ENCODE results near the gene FITM1.
A peak's percentile ranks its signal among the peaks of the same experiment; 100 is the strongest.

The FITM1 gene, protein sequence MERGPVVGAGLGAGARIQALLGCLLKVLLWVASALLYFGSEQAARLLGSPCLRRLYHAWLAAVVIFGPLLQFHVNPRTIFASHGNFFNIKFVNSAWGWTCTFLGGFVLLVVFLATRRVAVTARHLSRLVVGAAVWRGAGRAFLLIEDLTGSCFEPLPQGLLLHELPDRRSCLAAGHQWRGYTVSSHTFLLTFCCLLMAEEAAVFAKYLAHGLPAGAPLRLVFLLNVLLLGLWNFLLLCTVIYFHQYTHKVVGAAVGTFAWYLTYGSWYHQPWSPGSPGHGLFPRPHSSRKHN

DNA sequence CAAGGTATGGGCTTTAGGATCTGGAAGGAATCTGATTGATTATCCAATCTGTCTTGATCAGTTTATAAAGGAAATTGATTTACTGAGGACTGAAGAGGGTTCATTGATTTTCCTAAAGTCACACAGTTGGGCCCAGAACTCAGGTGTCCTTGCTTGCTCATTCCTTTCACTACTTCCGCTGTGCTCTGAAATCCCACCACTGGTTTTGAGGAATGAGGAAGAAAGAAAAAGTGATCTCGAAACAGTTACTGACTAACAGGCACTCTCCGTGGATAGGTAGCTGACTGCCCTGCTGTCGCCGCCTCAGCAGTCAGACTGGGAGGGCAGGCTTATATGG, at the start of gene FITM1:
TSS of gene FITM1 (plus strand) at position 280 of the 337 bp plus-strand sequence. CDS start 905 bp downstream, outside the sequence.
- no peak for DNase-seq

DNA sequence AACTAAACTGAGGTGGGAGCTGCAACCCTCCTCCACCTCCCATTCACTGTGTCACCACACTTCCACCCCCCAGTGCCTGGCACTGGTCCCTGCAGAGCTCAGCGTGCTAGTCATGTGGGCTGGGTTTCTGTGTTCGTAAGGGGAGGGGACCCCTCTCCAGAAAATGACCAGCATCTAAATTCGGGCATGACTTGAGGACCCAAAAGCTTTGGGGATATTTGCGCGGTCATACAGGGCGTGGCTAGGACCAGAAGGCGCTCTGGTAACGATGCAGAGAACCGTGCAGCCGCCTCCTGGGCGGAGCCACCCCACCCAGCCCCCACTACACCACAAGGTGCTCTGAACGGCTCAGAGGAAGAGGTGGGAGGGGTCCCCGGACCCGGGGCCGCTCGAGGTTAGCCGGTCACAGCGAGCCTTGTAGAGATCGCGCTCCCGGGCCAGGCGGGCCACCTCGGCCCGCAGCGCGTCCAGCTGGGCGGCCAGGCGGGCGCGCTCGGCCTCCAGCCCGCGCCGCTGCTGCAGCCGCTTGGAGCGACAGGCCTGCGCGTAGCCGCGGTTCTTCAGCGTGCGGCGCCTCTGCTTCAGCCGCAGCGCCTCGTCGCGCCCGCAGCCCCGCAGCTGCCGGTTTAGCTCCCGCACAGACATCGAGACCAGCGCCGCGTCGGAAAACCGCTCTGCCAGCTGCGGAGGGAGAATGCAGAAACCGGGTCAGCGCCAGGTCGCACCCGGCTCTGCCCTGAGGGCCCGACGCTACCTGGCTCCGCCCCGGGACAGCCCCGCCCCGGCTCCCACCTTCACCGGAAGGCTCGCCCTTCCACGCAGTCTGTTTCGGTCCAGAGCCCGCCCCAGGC, 49.3 kb upstream of the FITM1 start:
- peak; percentile 48 for DNase-seq

DNA sequence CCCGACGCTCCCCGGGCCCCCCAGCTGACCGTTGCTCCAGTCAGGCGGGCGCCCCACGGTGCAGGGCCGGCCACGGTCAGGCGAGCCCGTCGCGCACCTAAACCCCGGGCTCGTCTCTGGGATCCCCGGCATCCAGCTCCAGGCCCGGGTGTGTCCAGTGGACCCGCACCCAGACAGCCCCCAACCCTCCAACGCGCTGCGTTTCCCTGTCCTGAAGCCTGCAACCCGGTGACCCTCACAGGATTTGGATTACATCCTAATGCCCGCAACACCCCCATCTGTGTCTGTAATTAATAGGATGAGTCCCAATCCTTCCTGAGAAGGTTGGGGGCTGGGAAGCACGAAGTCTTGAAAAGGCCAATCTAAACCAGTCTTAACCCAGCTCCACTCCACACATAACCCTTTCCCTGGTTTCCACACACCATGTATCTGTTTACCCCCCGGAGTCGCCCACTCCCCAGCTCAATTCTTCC, 48.7 kb upstream of the FITM1 start:
- DNase-seq = no peak

DNA sequence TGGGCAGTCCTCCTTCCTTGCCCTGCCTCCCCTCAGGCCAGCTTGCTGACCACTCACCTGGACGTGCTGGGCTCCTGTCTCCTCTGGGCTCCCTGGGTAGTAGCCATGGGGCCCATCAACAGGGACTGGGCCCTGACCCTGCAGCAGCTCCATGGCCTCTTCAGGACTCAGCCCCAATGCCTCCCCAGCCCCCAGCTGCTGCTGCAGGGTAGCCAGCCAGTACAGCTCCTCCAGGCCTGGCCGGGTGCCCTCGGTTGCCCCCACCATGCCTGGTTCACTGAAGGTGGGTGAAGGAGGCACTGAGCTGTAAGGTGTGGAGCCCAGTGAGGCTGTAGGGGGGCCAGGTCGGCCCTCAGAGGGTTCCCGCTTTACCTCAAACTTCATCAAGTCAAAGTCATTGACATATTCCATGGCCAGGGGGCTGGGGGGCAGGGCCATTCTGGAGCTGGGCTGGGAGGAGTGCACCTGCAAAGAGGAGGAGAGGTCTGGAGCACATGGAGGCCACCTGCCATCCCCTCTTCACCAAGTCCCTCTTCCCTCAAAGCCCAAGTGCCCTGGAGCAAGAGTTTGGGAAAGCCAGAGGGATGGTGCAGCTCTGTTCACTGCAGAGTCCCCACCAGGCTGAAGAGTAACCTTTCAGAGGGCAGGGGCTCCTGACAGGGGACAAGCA, 47.9 kb upstream of the FITM1 start:
- DNase-seq = no peak

DNA sequence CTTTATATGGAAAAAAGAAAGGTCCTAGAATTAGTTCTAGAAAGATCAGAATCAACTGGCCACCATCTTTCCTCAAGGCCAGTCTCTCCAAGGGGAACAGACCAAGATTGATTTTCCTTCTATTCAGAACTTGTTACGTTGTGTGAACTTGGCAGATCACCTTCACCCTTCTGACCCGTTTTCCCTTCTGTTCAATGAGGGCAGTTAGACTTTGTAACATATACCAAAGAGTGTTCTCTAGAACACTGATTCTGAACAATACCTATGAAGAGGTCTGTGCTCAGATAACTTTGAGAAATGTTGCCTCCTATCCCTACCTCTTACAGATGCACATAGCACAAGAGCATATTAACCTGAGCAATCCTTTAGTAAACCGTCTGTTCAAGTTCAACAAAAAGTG, 47.0 kb upstream of the FITM1 start:
- DNase-seq = no peak

DNA sequence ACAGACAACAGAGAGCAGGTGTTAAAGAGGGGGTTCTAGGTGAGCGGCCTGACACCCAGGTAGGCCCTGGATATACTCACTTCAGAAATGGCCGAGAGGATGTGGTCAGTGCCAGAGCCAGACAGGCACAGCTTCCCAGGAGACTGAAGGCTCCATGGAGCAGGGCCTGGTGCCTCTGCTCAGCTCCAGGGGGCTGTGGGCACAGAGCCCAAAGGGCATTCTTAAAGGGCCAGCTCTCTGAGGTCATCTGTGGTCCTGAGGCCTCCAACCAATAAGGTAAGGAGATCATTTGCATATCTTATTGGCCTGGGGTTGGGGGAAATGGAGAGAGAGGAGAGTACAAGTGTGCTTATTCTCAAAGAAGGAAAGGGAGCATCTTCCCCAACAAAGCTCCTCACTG, 46.0 kb upstream of the FITM1 start:
- no peak for DNase-seq

DNA sequence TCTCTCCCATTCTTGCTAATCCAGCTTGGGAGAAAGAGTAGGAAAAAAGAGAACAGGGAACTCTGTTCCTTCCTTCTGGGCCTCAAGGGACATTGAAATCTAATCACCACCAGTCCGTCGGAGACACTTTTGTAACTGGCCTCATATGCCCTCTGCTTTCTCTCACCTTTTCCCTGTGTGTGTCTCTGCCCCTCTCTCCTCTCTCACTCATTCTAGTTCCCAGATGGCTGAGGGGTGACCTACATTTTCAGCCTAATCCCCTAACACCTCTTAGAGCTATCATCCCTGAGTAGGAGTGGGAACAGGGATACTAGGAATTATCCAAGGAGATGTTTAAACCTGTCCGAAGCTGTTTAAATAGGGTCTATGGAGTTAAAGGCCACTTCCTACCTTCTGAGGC, 45.2 kb upstream of the FITM1 start:
- DNase-seq = no peak

DNA sequence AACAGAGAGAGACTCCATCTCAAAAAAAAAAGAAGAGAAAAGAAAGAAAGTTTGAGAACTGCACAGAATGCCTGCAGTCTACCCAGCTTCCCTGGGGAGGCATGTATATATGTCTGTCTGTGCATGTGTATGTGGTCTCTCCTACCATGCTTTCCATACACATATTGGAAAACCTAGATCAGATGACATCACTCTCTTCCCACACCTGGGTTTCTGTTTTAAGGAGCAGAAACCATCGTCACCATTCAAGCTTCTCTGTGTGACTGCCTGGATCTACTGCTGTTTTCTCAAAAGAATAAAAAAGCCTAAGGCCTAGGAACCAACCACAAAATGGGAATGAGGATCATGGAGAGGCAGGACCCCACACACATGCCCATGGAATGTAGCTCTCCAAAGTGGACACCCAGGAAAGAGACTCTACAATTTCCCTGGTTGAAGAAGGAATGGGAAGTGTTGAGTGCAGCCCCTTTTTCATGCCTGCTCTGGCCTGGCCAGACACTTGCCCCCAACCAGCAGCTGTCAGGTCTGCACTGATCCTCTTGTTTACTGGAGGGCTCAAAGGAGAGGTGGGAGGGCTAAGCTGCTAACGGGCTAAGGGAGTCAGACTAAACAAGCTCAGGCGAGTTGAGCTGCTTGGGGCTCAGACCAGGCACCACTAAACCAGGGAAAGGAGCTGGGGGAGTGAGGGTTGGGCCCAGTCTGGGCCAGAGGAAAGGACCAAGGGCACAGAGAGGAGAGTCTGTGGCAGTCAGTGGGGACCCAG, 44.1 kb upstream of the FITM1 start:
- no peak for DNase-seq

DNA sequence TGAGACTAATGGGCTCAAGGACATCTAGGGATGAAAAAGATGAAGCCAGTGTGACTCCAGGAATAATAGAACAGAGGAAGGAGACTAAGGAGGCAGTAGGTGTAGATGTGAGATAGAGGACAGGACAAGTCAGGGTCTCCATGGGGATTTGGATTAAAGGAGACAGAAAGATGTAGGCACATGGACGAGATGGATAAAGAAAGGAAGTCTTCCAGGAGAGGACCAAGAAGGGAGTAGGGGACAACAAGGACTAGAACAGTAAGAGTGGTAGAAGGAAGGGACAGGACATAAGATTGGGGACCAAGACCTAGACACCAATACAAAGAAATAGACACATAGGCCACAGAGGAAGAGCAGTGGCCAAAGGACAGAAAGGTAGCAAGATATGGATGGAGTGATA, 43.5 kb upstream of the FITM1 start:
- DNase-seq = no peak

DNA sequence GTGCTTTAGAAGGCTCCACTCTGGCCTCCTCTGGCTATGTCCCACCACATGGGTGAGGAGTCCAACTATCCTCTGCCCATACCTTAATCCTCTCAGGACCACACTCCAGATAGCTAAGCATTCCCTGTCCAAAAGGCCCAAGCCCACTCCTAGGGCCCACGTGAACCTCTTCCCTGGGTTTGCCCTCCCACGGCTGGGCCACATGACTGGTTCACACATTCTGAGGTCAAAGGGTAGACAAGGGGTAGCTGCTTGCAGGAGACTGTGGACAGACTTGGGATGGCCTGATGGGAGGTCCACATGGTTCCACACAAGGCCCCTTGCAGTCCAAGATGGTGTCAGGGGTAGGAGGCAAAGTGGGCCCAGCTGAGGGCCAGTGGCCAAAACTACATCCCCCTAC, 42.4 kb upstream of the FITM1 start:
- no peak for DNase-seq

DNA sequence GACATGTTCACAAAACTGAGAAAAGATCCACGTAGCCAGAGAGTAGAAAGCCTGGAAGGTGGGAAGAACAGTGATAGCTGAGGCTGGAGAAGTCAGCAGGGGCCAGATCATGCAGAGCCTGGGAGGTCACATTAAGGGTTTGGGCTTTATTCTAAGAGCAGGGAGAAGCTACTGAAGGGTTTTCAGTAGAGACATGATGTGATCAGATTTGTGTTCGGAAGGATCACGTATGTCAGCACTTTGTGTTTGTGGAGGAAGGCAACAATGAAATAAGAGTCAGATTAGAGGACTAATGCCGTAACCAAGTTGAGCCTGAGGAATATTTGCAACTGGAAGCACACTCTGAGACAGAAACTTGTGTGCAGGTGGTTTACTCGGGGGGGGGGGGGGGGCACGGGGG, 40.6 kb upstream of the FITM1 start:
- DNase-seq = no peak

DNA sequence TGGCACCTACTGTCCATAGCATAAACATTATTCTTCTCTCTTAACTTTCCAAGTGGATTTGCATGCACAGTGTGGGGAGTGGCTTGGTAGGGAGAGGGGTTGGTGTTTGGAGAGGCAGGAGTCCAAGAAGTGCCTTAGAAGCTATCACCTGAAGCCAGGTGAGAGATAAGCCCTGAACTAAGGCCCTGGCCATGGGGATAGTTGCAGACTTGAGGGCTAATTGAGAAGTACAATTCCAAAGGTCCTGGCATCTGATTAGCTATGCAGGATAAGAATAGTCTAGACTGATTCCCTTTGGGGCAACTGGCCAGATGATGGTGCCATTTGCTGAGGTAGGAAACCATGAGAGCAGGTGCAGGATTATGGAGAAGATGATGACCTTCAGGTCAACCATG, 38.4 kb upstream of the FITM1 start:
- DNase-seq = no peak

DNA sequence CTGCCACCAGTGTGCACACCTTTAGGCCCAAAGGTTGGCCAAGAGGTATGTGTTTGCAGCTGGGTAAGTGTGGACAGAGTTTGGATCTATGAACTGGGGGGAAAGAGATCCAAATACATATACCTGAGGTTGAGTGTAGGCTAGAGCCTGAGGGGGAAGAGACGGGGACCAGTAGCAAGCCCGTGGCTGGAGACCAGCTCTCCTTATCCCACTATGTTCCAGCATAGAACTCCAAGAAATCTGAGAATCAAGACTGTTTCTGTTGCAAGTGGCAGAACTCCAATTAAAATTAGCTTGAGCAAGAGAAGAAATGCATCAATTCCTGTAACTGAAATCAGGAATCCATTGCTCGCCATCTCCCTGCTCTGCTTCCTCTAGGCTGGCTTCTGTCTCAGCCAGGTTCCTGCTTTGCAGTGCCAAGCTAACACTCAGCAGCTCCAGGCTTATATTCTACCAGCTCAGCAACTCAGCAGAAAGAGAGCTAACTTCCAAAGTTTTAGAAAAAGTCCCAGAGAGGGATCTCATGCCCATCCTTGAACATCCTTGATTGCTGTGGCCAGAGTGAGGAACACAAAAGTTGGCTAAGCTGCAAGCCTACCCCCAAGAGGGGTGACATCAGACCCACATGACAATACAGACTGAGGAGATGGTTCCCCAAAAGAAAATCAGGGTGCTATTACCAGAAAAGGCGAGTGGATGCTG, 37.8 kb upstream of the FITM1 start:
- DNase-seq = no peak

DNA sequence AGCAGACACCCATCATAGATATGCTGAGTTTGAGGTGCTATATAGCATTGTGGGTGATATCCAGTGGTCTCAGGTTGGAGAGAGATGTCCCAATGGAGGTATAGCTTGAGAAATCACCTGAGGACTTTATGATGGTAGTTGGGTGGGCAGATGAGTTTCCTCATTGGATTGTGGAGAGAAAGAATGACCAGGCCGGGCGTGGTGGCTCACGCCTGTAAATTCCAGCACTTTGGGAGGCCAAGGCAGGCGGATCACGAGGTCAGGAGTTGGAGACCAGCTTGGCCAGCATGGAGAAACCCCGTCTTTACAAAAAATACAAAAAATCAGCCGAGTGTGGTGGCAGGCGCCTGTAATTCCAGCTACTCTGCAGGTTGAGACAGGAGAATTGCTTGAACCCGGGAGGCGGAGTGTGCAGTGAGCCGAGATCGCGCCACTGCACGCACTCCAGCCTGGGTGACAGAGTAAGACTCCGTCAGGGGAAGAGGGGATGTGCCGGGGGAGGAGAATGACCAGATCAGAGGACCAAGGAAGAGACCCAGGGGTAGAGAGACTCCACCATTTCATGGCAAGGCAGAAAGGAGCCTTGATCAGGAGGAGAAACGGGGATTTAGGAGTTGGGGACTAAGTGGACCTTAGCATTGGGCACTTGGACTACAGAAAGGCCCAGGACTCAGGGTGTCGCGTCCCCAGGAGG, 37.1 kb upstream of the FITM1 start:
- no peak for DNase-seq

DNA sequence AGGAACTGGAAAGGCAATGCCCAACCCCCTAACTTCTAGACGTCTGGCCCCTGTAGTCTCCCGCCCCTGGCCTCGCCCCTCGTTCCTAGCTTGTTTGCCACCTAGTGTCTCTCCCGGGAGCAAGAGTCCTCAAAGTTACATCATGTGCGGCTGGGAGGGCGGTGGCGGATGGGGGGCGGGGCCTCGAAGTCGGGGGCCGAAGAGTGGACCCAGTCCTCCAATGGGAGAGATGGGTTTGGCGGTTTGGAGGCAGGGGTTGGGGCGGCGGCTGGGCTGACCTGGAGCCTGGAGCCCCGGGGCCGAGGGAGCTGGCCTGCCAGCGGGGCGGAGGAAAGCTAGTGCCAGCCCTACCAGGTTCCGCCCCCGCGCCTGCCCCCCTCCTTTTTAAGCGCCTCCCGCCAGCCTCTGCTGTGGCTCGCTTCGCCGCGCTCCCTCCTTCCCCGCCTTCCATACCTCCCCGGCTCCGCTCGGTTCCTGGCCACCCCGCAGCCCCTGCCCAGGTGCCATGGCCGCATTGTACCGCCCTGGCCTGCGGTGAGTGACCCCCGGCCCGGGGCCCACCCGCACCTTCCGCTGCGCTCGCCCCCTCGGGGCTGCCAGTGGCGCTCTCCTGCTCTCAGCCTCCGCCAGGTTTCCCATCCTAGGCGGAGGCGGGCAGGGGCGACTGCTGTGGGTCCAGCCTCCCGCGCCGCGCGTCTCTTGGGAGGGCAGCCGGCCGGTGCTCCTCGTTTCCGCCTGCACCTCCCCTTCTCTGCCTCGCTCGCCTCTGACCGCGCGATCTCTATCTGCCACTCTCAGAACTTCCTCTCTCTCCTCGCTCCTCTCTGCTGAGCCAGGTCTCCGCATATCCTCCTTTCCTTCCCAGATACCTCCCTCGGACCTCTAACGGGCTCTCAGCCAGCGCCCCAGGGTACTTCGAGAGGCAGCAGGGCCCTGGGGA, 36.3 kb upstream of the FITM1 start, which contains the start of gene PCK2:
TSS of gene PCK2 (plus strand) at position 411 of the 940 bp plus-strand sequence. CDS start at position 506, 95 bp downstream.
- DNase-seq = peak; percentile 78 to 81

DNA sequence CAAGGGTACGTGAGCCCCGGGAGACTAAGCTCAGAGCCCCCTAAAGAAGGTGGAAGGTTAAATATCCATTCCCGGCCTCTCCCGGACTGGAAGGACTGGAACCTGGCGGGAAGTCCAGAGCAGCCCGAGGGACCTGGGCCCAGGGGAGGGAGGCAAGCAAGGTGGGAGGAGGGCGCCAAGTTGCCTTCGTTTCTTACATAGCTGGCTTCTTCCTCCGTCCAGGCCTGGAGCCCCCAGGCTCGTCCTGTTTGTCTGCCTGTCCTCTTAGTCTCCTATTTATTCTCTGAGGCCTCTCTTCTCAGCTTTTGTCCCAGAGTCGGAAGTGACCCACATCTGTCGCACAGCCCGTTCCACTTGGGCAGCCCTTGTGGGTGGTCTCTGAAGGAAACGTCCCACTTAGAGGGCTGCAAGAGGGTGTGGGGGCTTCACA, 35.6 kb upstream of the FITM1 start:
- no peak for DNase-seq

DNA sequence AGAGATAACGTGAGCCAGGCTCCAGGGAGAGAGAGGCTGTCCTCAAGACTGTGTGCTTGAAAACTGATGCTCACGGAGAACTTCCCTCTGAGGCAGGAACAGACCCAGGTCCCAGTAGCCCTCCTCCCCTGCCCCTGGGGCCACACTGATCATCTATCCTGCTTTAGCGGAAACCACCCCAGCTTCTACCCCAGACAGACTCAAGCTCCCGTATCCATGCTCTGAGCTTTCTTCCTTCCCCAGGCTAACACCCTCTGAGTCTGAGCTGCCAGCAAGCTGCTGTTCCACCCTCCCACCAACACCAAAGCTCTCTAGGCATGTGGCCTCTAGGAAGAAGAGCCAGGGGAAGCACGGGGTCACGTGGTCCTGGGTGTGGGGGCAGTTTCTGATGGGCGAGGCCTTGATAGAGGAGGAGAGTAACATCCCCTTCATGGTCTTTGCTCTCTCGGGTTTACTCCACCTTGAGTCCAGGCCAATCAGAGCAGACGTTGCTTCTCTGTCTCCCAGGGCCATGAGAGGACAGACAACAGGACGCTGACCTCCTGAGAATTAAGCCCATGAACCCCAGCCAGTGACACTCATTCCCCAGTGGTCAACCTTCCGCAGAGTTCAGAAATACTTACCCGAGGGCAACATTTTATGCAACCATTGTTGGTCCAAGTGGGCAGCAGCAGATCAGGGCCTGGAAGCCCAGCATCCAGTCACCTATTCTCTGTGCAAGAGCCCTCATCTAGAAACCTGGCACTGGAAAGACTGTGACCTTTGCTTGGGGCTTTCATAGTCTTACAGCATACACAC, 35.0 kb upstream of the FITM1 start:
- DNase-seq = peak; percentile 40 to 47

DNA sequence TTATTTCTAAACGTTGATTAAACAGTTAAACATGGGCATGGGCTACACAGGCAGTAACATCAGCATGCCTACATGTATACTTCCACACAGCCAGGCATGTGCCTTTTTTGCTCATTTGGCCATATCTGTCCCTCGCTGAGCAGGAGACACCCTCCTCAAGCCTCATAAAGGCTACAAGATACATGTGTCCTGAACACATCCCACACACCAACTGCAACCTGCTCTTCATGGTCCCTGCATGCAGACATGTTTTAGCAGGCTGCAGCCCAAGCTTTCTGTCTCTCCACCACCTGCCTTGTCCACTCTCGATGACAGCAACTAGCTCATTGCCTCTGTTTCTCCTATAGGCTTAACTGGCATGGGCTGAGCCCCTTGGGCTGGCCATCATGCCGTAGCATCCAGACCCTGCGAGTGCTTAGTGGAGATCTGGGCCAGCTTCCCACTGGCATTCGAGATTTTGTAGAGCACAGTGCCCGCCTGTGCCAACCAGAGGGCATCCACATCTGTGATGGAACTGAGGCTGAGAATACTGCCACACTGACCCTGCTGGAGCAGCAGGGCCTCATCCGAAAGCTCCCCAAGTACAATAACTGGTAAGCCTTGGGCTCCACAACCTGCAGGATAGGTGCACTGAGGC, 33.8 kb upstream of the FITM1 start:
- no peak for DNase-seq

Measured in activated CD4-positive, alpha-beta T cell treated with anti-CD3 and anti-CD28 coated beads, Interleukin-2, amount 50 U/mL, for 4 hours (primary cell).